Right lobe of liver (tissue), 6 donors: ENCODE results near the gene USP43. TPM values are rescaled to one million over a fixed set of nuclear protein-coding genes. Genes with fewer than 3 reads are reported as not detected.
A peak's percentile ranks its signal among the peaks of the same experiment; 100 is the strongest.

ENCODE experiments used
- ATAC-seq, 4 donors: fragments of 200-7000 bp; cut with Tn5 transposase; one replicate each; pipeline ENCODE4 v1.9.1; 2020; ENCODE audit warnings: mild to moderate bottlenecking in 4 of 4, moderate library complexity in 4 of 4
- DNase-seq, 3 donors: peaks; one replicate each; pipeline ENCODE4 v3.0.0-alpha.2; 2020
- H3K27ac ChIP-seq, 3 donors: fragments of 200-600 bp; one replicate each; pipeline ENCODE4 v1.8.0; 2022
- H3K27me3 ChIP-seq, 2 donors: fragments of 200-600 bp; one replicate each; pipeline ENCODE4 v1.8.0; 2022
- H3K36me3 ChIP-seq, 4 donors: fragments of 200-600 bp; sonication (generic) in 1 of 4; one replicate each; pipeline versions ENCODE4 v1.5.1 to v1.8.0; 2017 to 2022; ENCODE audit warnings: control low read depth in 1 of 4
- H3K4me1 ChIP-seq, 4 donors: fragments of 200-600 bp; sonication (generic) in 1 of 4; one replicate each; pipeline versions ENCODE4 v1.5.1 to v1.8.0; 2017 to 2022; ENCODE audit warnings: control low read depth in 1 of 4
- H3K4me3 ChIP-seq, 3 donors: fragments of 200-600 bp; one replicate each; pipeline ENCODE4 v1.8.0; 2022
- H3K9me3 ChIP-seq, 4 donors: fragments of 200-600 bp; sonication (generic) in 1 of 4; one replicate each; pipeline versions ENCODE4 v1.5.1 to v1.8.0; 2017 to 2022; ENCODE audit warnings: control low read depth in 1 of 4
- CTCF ChIP-seq, 4 donors: fragments of 200-600 bp in 3 of 4; fragments of 450-650 bp in 1 of 4; IDR thresholded peaks; one replicate each; pipeline versions ENCODE4 v1.5.1 to v1.8.0; 2016 to 2022; ENCODE audit warnings: antibody characterized with exemption in 4 of 4, mild to moderate bottlenecking in 2 of 4
- POLR2A ChIP-seq: fragments of 450-650 bp; IDR thresholded peaks from one replicate; pipeline ENCODE4 v1.6.1; 2017; ENCODE audit warnings: antibody characterized with exemption, mild to moderate bottlenecking
- WGBS: methylation state at CpG from one replicate; pipeline ENCODE4 v1.1.6; 2018; ENCODE audit warnings: low coverage, low lambda C conversion rate; ENCODE audit not compliant: insufficient coverage; ENCODE audit errors: missing lambda C conversion rate; 5-methylcytosine and 5-hydroxymethylcytosine counted together
- intact Hi-C, 2 donors: fragments of 100-400 bp; cut with DNase I; formaldehyde crosslinking; loops; one replicate each; pipeline versions ENCODE4 v1.11.2 to v1.14.1; 2022
- total RNA-seq, 6 experiments: library from RNA; depleted of rRNA in 2 of 6; stranded (reverse); fragments of >200 nt in 2 of 6; fragmentation: NEBNext Ultra II Directional in 3 of 6; extraction: Animal tissue kit (Norgen Biotek cat#: 25700) in 3 of 6; gene quantifications; one replicate each; pipeline versions ENCODE4 v1.1.0 to v1.2.4, GENCODE V29; 2016 to 2023
- donor health status: DM: no; HTN: yes; CAD: no.
- donor health status: DM: no; HTN: no; CAD: no.
- donor health status: DM: no; HTN: no; CAD: no.
- donor health status: DM: no; HTN: yes; CAD: no.
- donor health status: DM: no; HTN: yes; CAD: no.

The USP43 gene
- total RNA-seq, 6 experiments from 2014 or later = 2.1 to 11.6 (median 6.8) TPM

GRCh38 chr17:9703781-9704082, 58.4 kb downstream of the USP43 start:
- DNase-seq (no peak), ATAC-seq (peak in 2 of 4 donors; percentile 38 to 52)
- H3K27me3 ChIP-seq = no peaks in the 10 kb centered on the region
- H3K36me3 ChIP-seq = no peaks in the 10 kb centered on the region
- no peaks in the 10 kb centered on the region for H3K9me3 ChIP-seq
- H3K4me3 ChIP-seq = no peak overlapping the region
- peak overlapping the region in 2 of 3 donors; percentile 35 to 73 for H3K27ac ChIP-seq
- TF ChIP-seq CTCF (IDR thresholded peaks at IDR 0.05) = no peak
- peak; percentile 29 for TF ChIP-seq POLR2A
- peaks cover 0 to 31% (median 0%) of the 10 kb centered on the region in 4 donors for H3K4me1 ChIP-seq
- intact Hi-C loops = no loop called here
- 43% methylated on average over 3 of the region's 3 CpGs for WGBS

- no peak overlapping the region for H3K4me3 ChIP-seq
- H3K4me1 ChIP-seq = peaks cover 0 to 31% (median 0%) of the 10 kb centered on the region in 4 donors
- no peak for DNase-seq
- peak overlapping the region in 2 of 3 donors; percentile 35 to 73 for H3K27ac ChIP-seq
- intact Hi-C loops = no loop called here
- H3K27me3 ChIP-seq = no peaks in the 10 kb centered on the region
- no peaks in the 10 kb centered on the region for H3K9me3 ChIP-seq
- peak; percentile 80 to 91 (median 86) for ATAC-seq
- no peaks in the 10 kb centered on the region for H3K36me3 ChIP-seq
- TF ChIP-seq CTCF (IDR thresholded peaks at IDR 0.05) (no peak), POLR2A (no peak)
- WGBS = 91% methylated on average over 1 of the region's 1 CpG
Observed at GRCh38 chr17:9705745-9706144, 60.4 kb downstream of the USP43 start.

GRCh38 chr17:9707948-9708347, 62.6 kb downstream of the USP43 start:
- DNase-seq = no peak
- H3K9me3 ChIP-seq = no peaks in the 10 kb centered on the region
- ATAC-seq = no peak
- intact Hi-C loops = no loop called here
- H3K27ac ChIP-seq = no peak overlapping the region
- H3K27me3 ChIP-seq = no peaks in the 10 kb centered on the region
- TF ChIP-seq CTCF (IDR thresholded peaks at IDR 0.05) = no peak
- no peak for TF ChIP-seq POLR2A
- 82% methylated on average over 4 of the region's 4 CpGs for WGBS
- no peaks in the 10 kb centered on the region for H3K36me3 ChIP-seq
- no peak overlapping the region for H3K4me3 ChIP-seq
- H3K4me1 ChIP-seq = peaks cover 0 to 30% (median 0%) of the 10 kb centered on the region in 4 donors

- H3K27me3 ChIP-seq = no peaks in the 10 kb centered on the region
- no peak for ATAC-seq
- no peaks in the 10 kb centered on the region for H3K36me3 ChIP-seq
- H3K9me3 ChIP-seq = no peaks in the 10 kb centered on the region
- intact Hi-C loops = no loop called here
- TF ChIP-seq CTCF (IDR thresholded peaks at IDR 0.05) = no peak
- TF ChIP-seq POLR2A = no peak
- no peak overlapping the region for H3K4me3 ChIP-seq
- H3K27ac ChIP-seq = no peak overlapping the region
- WGBS = 77% methylated on average over 6 of the region's 6 CpGs
- DNase-seq = no peak
- H3K4me1 ChIP-seq = no peaks in the 10 kb centered on the region
Observed at GRCh38 chr17:9714801-9715200, 69.5 kb downstream of the USP43 start.

- no CpG with 5 or more reads among the region's 1 CpG for WGBS
- H3K27me3 ChIP-seq = no peaks in the 10 kb centered on the region
- H3K4me1 ChIP-seq = no peaks in the 10 kb centered on the region
- H3K27ac ChIP-seq = no peak overlapping the region
- intact Hi-C loops = no loop called here
- no peak for DNase-seq
- no peaks in the 10 kb centered on the region for H3K9me3 ChIP-seq
- H3K4me3 ChIP-seq = no peak overlapping the region
- no peak for TF ChIP-seq POLR2A
- no peak for TF ChIP-seq CTCF (IDR thresholded peaks at IDR 0.05)
- ATAC-seq = no peak
- H3K36me3 ChIP-seq = no peaks in the 10 kb centered on the region
Observed at GRCh38 chr17:9715503-9716016, 70.2 kb downstream of the USP43 start.
